ENCODE results near the gene SIK3.

Gene SIK3

GRCh38 chr11:117110294-117110950 lies 12.2 kb upstream of the SIK3 start:
- DNase-seq (ENCODE audit: low read depth in 2 of 3, low spot score in 1 of 3), result no peak

GRCh38 chr11:117107701-117108590 lies 9.7 kb upstream of the SIK3 start:
- DNase-seq (ENCODE audit: low read depth in 2 of 3, low spot score in 1 of 3), result no peak

GRCh38 chr11:117100556-117100955 lies 2.3 kb upstream of the SIK3 start:
- no peak for DNase-seq (ENCODE audit: low read depth in 2 of 3, low spot score in 1 of 3)

GRCh38 chr11:117099696-117100095 lies 1.5 kb upstream of the SIK3 start:
- no peak for DNase-seq (ENCODE audit: low read depth in 2 of 3, low spot score in 1 of 3)

GRCh38 chr11:117097389-117098268 lies 599 bp downstream of the SIK3 start:
- DNase-seq (ENCODE audit: low read depth in 2 of 3, low spot score in 1 of 3), result peak in 1 of 3 donors; percentile 4

- no peak for DNase-seq (ENCODE audit: low read depth in 2 of 3, low spot score in 1 of 3)
These were observed 1.2 kb downstream of the SIK3 start for GRCh38 chr11:117097014-117097388.

GRCh38 chr11:117096201-117096991 lies 1.8 kb downstream of the SIK3 start:
- DNase-seq (ENCODE audit: low read depth in 2 of 3, low spot score in 1 of 3), result peak in 1 of 3 donors; percentile 27

GRCh38 chr11:117095284-117096161 lies 2.7 kb downstream of the SIK3 start:
- no peak for DNase-seq (ENCODE audit: low read depth in 2 of 3, low spot score in 1 of 3)

- no peak for DNase-seq (ENCODE audit: low read depth in 2 of 3, low spot score in 1 of 3)
These were observed 3.5 kb downstream of the SIK3 start for GRCh38 chr11:117094776-117095175.

GRCh38 chr11:117092951-117093590 lies 5.2 kb downstream of the SIK3 start:
- DNase-seq (ENCODE audit: low read depth in 2 of 3, low spot score in 1 of 3), result no peak

GRCh38 chr11:117091753-117092477 lies 6.3 kb downstream of the SIK3 start:
- no peak for DNase-seq (ENCODE audit: low read depth in 2 of 3, low spot score in 1 of 3)

GRCh38 chr11:117090111-117090706 lies 8.0 kb downstream of the SIK3 start:
- DNase-seq (ENCODE audit: low read depth in 2 of 3, low spot score in 1 of 3), result no peak

GRCh38 chr11:117089685-117090084 lies 8.5 kb downstream of the SIK3 start:
- no peak for DNase-seq (ENCODE audit: low read depth in 2 of 3, low spot score in 1 of 3)

- no peak for DNase-seq (ENCODE audit: low read depth in 2 of 3, low spot score in 1 of 3)
These were observed 10.8 kb downstream of the SIK3 start for GRCh38 chr11:117087446-117087845.

GRCh38 chr11:117084992-117085391 lies 13.2 kb downstream of the SIK3 start:
- DNase-seq (ENCODE audit: low read depth in 2 of 3, low spot score in 1 of 3), result no peak

- no peak for DNase-seq (ENCODE audit: low read depth in 2 of 3, low spot score in 1 of 3)
These were observed 15.0 kb downstream of the SIK3 start for GRCh38 chr11:117083011-117083935.

- no peak for DNase-seq (ENCODE audit: low read depth in 2 of 3, low spot score in 1 of 3)
These were observed 16.3 kb downstream of the SIK3 start for GRCh38 chr11:117081908-117082307.

Measured in stimulated activated CD4-positive, alpha-beta T cell treated with anti-CD3 and anti-CD28 coated beads, Interleukin-12 subunit alpha, Interleukin-12 subunit beta, amount 100 ng/mL, for 48 hours (primary cell).